ENCODE measurements around the gene HOXC10. TPM values are rescaled to one million over a fixed set of nuclear protein-coding genes. Genes with fewer than 3 reads are reported as not detected.

Gene HOXC10
- polyA plus RNA-seq, 1 donor (not counting 4 experiments of a cell fraction or from before 2014, with no cell fraction given), result 14.1 TPM

GRCh38 chr12:53994264-53995001 lies 9.5 kb downstream of the HOXC10 start:
- Histone ChIP-seq H3K79me2 (ENCODE audit: control insufficient read depth, insufficient read depth, low read length) (peaks cover 95% of the 10 kb centered on the region), H2AFZ (ENCODE audit: control insufficient read depth, low read length) (peak overlapping the region; percentile 58), H3K9ac (ENCODE audit: control insufficient read depth, extremely low read depth, insufficient read depth, low read length) (peak overlapping the region; percentile 97), H3K27me3 (ENCODE audit: control insufficient read depth, extremely low read depth, insufficient read depth, low read length) (no peaks in the 10 kb centered on the region), H3K4me2 (ENCODE audit: control insufficient read depth, extremely low read depth, insufficient read depth, low read depth, low read length) (peak overlapping the region; percentile 98), H4K20me1 (ENCODE audit: control insufficient read depth, extremely low read depth, insufficient read depth, low read length) (no peaks in the 10 kb centered on the region), H3K9me1 (ENCODE audit: control insufficient read depth, extremely low read depth, insufficient read depth, low read length) (no peaks in the 10 kb centered on the region), H3K9me3 (ENCODE audit: control insufficient read depth, low read depth, low read length) (no peaks in the 10 kb centered on the region), H3K36me3 (ENCODE audit: control insufficient read depth in 2 of 2, extremely low read depth in 1 of 2, insufficient read depth in 2 of 2, low read length in 2 of 2) (peaks cover 0 to 2% of the 10 kb centered on the region in 2 experiments), H3K4me1 (ENCODE audit: control insufficient read depth, extremely low read depth, insufficient read depth, low read length) (peaks cover 33% of the 10 kb centered on the region), H3K27ac (ENCODE audit: control insufficient read depth, insufficient read depth, low read length) (peak overlapping the region; percentile 95), H3K4me3 (ENCODE audit: control insufficient read depth in 2 of 3, extremely low read depth in 1 of 3, insufficient read depth in 2 of 3, low read depth in 1 of 3, low read length in 3 of 3) (peak overlapping the region; percentile 45 to 90 (median 89))
- FAIRE-seq, result no peak
- no peak for TF ChIP-seq CTCF (optimal IDR thresholded peaks at IDR 0.05 in 1 of 3, IDR thresholded peaks at IDR 0.05 in 1 of 3, conservative IDR thresholded peaks at IDR 0.05 in 1 of 3; ENCODE audit: extremely low read depth in 1 of 3, insufficient read depth in 2 of 3, low read length in 3 of 3)
- no peak for TF ChIP-seq EZH2 (IDR thresholded peaks at IDR 0.05; ENCODE audit: low read length)
- DNase-seq (ENCODE audit: low read depth, low spot score), result no peak
- dilution Hi-C loops (cut with MboI; ENCODE audit: extremely low pct_ligation_motif_present, low sequenced_read_pairs), result no loop called here

GRCh38 chr12:53995002-53995377 lies 10.0 kb downstream of the HOXC10 start:
- H3K9me1 ChIP-seq (ENCODE audit: control insufficient read depth, extremely low read depth, insufficient read depth, low read length), result no peaks in the 10 kb centered on the region
- peaks cover 30% of the 10 kb centered on the region for H3K4me1 ChIP-seq (ENCODE audit: control insufficient read depth, extremely low read depth, insufficient read depth, low read length)
- dilution Hi-C loops (cut with MboI; ENCODE audit: extremely low pct_ligation_motif_present, low sequenced_read_pairs), result no loop called here
- H3K79me2 ChIP-seq (ENCODE audit: control insufficient read depth, insufficient read depth, low read length), result peaks cover 95% of the 10 kb centered on the region
- no peaks in the 10 kb centered on the region for H3K9me3 ChIP-seq (ENCODE audit: control insufficient read depth, low read depth, low read length)
- FAIRE-seq, result no peak
- peak overlapping the region; percentile 95 for H3K27ac ChIP-seq (ENCODE audit: control insufficient read depth, insufficient read depth, low read length)
- peak overlapping the region; percentile 98 for H3K4me2 ChIP-seq (ENCODE audit: control insufficient read depth, extremely low read depth, insufficient read depth, low read depth, low read length)
- H3K4me3 ChIP-seq (ENCODE audit: control insufficient read depth in 2 of 3, extremely low read depth in 1 of 3, insufficient read depth in 2 of 3, low read depth in 1 of 3, low read length in 3 of 3), result peak overlapping the region; percentile 45 to 90 (median 89)
- no peak for TF ChIP-seq EZH2 (IDR thresholded peaks at IDR 0.05; ENCODE audit: low read length)
- no peak for TF ChIP-seq CTCF (optimal IDR thresholded peaks at IDR 0.05 in 1 of 3, IDR thresholded peaks at IDR 0.05 in 1 of 3, conservative IDR thresholded peaks at IDR 0.05 in 1 of 3; ENCODE audit: extremely low read depth in 1 of 3, insufficient read depth in 2 of 3, low read length in 3 of 3)
- peak overlapping the region; percentile 97 for H3K9ac ChIP-seq (ENCODE audit: control insufficient read depth, extremely low read depth, insufficient read depth, low read length)
- DNase-seq (ENCODE audit: low read depth, low spot score), result no peak
- H2AFZ ChIP-seq (ENCODE audit: control insufficient read depth, low read length), result peak overlapping the region; percentile 62
- H4K20me1 ChIP-seq (ENCODE audit: control insufficient read depth, extremely low read depth, insufficient read depth, low read length), result no peaks in the 10 kb centered on the region
- H3K27me3 ChIP-seq (ENCODE audit: control insufficient read depth, extremely low read depth, insufficient read depth, low read length), result no peaks in the 10 kb centered on the region
- H3K36me3 ChIP-seq (ENCODE audit: control insufficient read depth in 2 of 2, extremely low read depth in 1 of 2, insufficient read depth in 2 of 2, low read length in 2 of 2), result peaks cover 0 to 2% of the 10 kb centered on the region in 2 experiments

Measured in keratinocyte (primary cell).